Esophagus squamous epithelium (tissue), 5 donors: ENCODE measurements around the gene NAA60. TPM values are rescaled to one million over a fixed set of nuclear protein-coding genes. Genes with fewer than 3 reads are reported as not detected.
"Not testable (repeated sequence)": the region's sequence is repeated elsewhere in the genome, so short reads cannot be mapped to it uniquely, and the experiment has no call there.

ENCODE experiments used
- DNase-seq: peaks from one replicate; lab custom pipeline; 2025; lab: John Stamatoyannopoulos, UW
- H3K27ac ChIP-seq, 4 donors: fragments of 200-600 bp; sonication (generic); one replicate each; pipeline ENCODE4 v1.5.1; 2016 to 2019; ENCODE audit warnings: mild to moderate bottlenecking in 1 of 4
- H3K27me3 ChIP-seq, 4 donors: fragments of 200-600 bp; sonication (generic); 1 replicate in 3 of 4; 2 replicates in 1 of 4; pipeline versions ENCODE4 v1.5.1 to v1.6.0; 2017 to 2021; ENCODE audit warnings: antibody characterized with exemption in 1 of 4
- H3K36me3 ChIP-seq, 3 donors: fragments of 200-600 bp; sonication (generic); one replicate each; pipeline ENCODE4 v1.5.1; 2016 to 2019
- H3K4me1 ChIP-seq, 3 donors: fragments of 200-600 bp; sonication (generic); one replicate each; pipeline ENCODE4 v1.5.1; 2017 to 2019
- H3K4me3 ChIP-seq, 4 donors: fragments of 200-600 bp; sonication (generic); 1 replicate in 3 of 4; 2 replicates in 1 of 4; pipeline ENCODE4 v1.5.1; 2016 to 2019; ENCODE audit warnings: mild to moderate bottlenecking in 2 of 4, moderate library complexity in 1 of 4
- H3K9me3 ChIP-seq, 3 donors: fragments of 200-600 bp; sonication (generic); one replicate each; pipeline ENCODE4 v1.5.1; 2016 to 2019
- CTCF ChIP-seq, 6 experiments: fragments of 450-650 bp in 4 of 6; fragments of 200-600 bp in 2 of 6; sonication (generic) in 2 of 6; IDR thresholded peaks; one replicate each; pipeline ENCODE4 v1.5.1; 2016 to 2019; ENCODE audit warnings: antibody characterized with exemption in 6 of 6, mild to moderate bottlenecking in 4 of 6, moderate library complexity in 4 of 6
- POLR2A ChIP-seq, 4 donors: fragments of 450-650 bp; IDR thresholded peaks; one replicate each; pipeline ENCODE4 v1.6.1; 2017; ENCODE audit warnings: antibody characterized with exemption in 4 of 4, mild to moderate bottlenecking in 4 of 4, moderate library complexity in 3 of 4
- WGBS, 2 donors: methylation state at CpG; one replicate each; pipeline ENCODE4 v1.1.5; 2018; 5-methylcytosine and 5-hydroxymethylcytosine counted together
- intact Hi-C: fragments of 100-400 bp; cut with DNase I; formaldehyde crosslinking; loops from one replicate; pipeline ENCODE4 v1.15.0; 2022
- total RNA-seq, 4 donors: library from RNA; depleted of rRNA; stranded (reverse); fragments of >200 nt; gene quantifications; one replicate each; pipeline ENCODE4 v1.1.0, GENCODE V29; 2016
- donor health status: DM: yes; HTN: yes; CAD: no.

Gene NAA60
- total RNA-seq, 4 donors from 2014 or later: 21.0 to 31.6 (median 23.7) TPM

DNA sequence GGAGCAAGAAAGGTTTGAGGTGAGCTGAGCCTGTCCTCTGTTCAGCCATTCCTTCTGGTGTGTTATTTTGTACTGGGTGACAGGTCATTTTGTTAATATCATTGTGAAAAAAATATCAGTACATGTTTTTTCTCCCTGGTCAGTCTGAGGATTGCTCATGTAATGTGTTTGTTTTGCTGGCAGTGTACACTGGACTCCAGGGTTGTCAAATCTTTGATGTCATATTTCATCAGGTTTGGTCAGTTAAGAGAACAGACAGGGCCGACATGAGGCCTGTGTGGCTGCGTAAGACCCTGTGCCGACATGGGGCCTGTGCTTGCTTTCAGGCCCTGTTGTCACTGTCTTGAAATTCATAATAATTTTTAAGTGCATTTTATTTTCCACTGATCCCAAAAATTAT lies 79.8 kb downstream of the NAA60 start:
- no peaks in the 10 kb centered on the region for H3K9me3 ChIP-seq
- H3K36me3 ChIP-seq: peaks cover 8 to 88% (median 12%) of the 10 kb centered on the region in 3 donors
- H3K4me1 ChIP-seq: peaks cover 0 to 3% (median 0%) of the 10 kb centered on the region in 3 donors
- no peak for TF ChIP-seq CTCF (IDR thresholded peaks at IDR 0.05)
- TF ChIP-seq POLR2A (IDR thresholded peaks at IDR 0.05): no peak
- intact Hi-C loops: no loop called here
- no peaks in the 10 kb centered on the region for H3K27me3 ChIP-seq
- no peak overlapping the region for H3K27ac ChIP-seq
- no peak for DNase-seq
- H3K4me3 ChIP-seq: no peak overlapping the region
- WGBS, 2 donors: 83 to 100% methylated on average over 1 to 3 of the region's 3 CpGs

DNA sequence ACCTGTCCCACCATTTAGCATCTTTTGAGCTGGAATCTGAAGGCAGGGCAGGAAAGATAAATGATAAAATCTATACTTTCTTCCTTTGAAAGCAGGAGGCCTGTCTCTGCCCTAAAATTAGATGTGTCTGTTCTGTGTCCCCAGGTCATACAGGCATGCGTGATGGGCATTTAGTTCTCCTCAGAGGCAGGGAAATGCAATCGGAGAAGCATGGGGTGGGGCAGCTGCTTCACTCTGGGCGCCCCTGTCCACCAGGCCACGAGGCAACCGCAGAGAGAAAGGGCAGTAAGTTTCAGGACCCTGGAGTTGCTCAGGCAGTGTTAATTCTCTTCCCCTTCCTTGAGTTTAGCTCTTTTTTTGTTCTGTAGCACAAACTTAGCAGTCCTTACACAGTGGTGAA lies 82.5 kb downstream of the NAA60 start:
- Histone ChIP-seq H3K36me3 (peaks cover 5 to 81% (median 17%) of the 10 kb centered on the region in 3 donors), H3K4me1 (peaks cover 0 to 3% (median 0%) of the 10 kb centered on the region in 3 donors), H3K27me3 (no peaks in the 10 kb centered on the region), H3K27ac (no peak overlapping the region), H3K4me3 (no peak overlapping the region), H3K9me3 (no peaks in the 10 kb centered on the region)
- intact Hi-C loops: no loop called here
- DNase-seq: no peak
- TF ChIP-seq CTCF (IDR thresholded peaks at IDR 0.05): no peak
- TF ChIP-seq POLR2A (IDR thresholded peaks at IDR 0.05): no peak
- 80 to 86% methylated on average over 5 of the region's 5 CpGs for WGBS, 2 donors

DNA sequence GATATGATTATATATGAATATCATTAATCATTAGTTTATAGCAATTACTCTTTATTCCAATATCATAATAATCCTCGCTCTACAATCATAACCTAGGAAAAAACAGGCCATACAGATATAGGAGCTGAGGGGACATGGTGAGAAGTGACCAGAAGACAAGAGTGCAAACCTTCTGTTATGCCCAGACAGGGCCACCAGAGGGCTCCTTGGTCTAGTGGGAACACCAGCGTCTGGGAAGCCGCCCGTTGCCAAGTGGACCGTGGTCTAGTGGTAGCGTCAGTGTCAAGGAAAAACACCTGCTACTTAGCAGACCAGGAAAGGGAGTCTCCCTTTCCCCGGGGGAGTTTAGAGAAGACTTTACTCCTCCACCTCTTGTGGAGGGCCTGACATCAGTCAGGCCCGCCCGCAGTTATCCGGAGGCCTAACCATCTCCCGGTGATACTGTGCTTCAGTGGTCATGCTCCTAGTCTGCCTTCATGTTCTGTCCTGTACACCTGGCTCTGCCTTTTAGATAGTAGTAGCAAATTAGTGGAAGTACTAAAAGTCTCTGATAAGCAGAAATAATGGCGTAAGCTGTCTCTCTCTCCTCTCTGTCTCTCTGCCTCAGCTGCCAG lies 83.8 kb downstream of the NAA60 start:
- H3K9me3 ChIP-seq, H3K27me3 ChIP-seq, H3K4me1 ChIP-seq, H3K4me3 ChIP-seq, intact Hi-C loops, DNase-seq, H3K27ac ChIP-seq: not testable (repeated sequence)
- WGBS, 2 donors: 32 to 49% methylated on average over 8 to 12 of the region's 12 CpGs
- TF ChIP-seq CTCF (IDR thresholded peaks at IDR 0.05): peak in 5 of 6 experiments; percentile 41 to 67 (median 57)
- peaks cover 5 to 78% (median 19%) of the 10 kb centered on the region in 3 donors for H3K36me3 ChIP-seq

DNA sequence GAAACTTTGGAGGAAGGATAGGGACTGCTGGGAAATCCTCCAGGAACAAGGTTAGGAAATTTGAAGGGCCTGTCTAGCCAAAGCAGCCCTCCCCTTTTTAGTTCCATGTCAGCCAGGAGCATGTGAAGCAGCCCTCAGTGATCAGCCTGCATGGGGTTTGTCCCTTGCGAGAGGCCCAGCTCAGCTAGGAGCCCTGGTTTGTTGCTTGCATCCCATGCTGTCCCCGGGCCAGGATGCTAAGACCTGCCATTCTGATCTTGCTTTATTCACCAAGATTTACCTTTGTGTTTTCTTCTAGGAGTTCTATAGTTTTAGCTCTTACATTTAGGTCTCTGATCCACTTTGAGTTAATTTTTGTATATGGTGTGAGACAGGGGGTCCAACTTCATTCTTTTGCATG lies 84.9 kb downstream of the NAA60 start:
- Histone ChIP-seq H3K9me3 (no peaks in the 10 kb centered on the region), H3K4me1 (peaks cover 0 to 3% (median 0%) of the 10 kb centered on the region in 3 donors), H3K4me3 (no peak overlapping the region), H3K27me3 (no peaks in the 10 kb centered on the region), H3K36me3 (peaks cover 1 to 80% (median 15%) of the 10 kb centered on the region in 3 donors), H3K27ac (no peak overlapping the region)
- no peak for DNase-seq
- intact Hi-C loops: no loop called here
- 95% methylated on average over 2 of the region's 2 CpGs for WGBS, 2 donors
- TF ChIP-seq CTCF (IDR thresholded peaks at IDR 0.05) (no peak), POLR2A (IDR thresholded peaks at IDR 0.05) (no peak)

DNA sequence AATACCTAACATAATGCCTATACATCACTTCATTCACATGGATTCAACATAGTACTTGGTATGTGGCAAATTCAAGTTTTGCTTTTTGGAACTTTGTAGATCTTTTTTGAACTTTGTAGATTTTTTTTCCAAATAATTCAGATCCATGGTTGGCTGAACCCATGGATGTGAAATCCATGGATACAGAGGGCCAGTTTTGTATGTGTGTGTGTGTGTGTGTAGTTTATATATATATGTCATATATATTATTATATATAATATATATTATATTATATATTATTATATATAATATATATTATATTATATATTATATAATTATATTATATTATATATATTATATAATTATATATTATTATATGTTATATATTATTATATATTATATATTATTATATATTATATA lies 85.7 kb downstream of the NAA60 start:
- Histone ChIP-seq H3K4me1 (peaks cover 0 to 3% (median 0%) of the 10 kb centered on the region in 3 donors), H3K9me3 (no peaks in the 10 kb centered on the region), H3K27me3 (no peaks in the 10 kb centered on the region), H3K4me3 (no peak overlapping the region), H3K27ac (no peak overlapping the region), H3K36me3 (peaks cover 0 to 80% (median 11%) of the 10 kb centered on the region in 3 donors)
- intact Hi-C loops: no loop called here
- no peak for TF ChIP-seq CTCF (IDR thresholded peaks at IDR 0.05)
- no peak for DNase-seq
